Prostate gland (tissue), 2 donors: ENCODE measurements around the gene RABL3. TPM values are rescaled to one million over a fixed set of nuclear protein-coding genes. Genes with fewer than 3 reads are reported as not detected.

Experiments used
- DNase-seq: peaks from one replicate; pipeline ENCODE4 v3.0.0-alpha.2; 2019; ENCODE audit warnings: low spot score
- H3K27ac ChIP-seq, 2 donors: fragments of 200-600 bp; sonication (generic); 2 replicates each; pipeline ENCODE4 v1.5.1; 2017 to 2019
- H3K27me3 ChIP-seq: fragments of 200-600 bp; sonication (generic); replicated peaks from 2 replicates; pipeline ENCODE4 v1.5.1; 2019; ENCODE audit not compliant: insufficient read depth
- H3K36me3 ChIP-seq, 2 donors: fragments of 200-600 bp; sonication (generic); 1 replicate in 1 of 2; 2 replicates in 1 of 2; pipeline versions ENCODE4 v1.5.1 to v1.8.1; 2017 to 2019
- H3K4me1 ChIP-seq: fragments of 200-600 bp; sonication (generic); replicated peaks from 2 replicates; pipeline ENCODE4 v1.5.1; 2019
- H3K4me3 ChIP-seq, 2 donors: fragments of 200-600 bp; sonication (generic); 2 replicates each; pipeline ENCODE4 v1.5.1; 2017 to 2019
- H3K9me3 ChIP-seq: fragments of 200-600 bp; sonication (generic); 2 replicates; pipeline ENCODE4 v1.5.1; 2017
- POLR2A ChIP-seq: fragments of 450-650 bp; IDR thresholded peaks from one replicate; pipeline ENCODE4 v1.6.1; 2016; ENCODE audit warnings: antibody characterized with exemption, mild to moderate bottlenecking
- POLR2AphosphoS5 ChIP-seq: sonication (generic); formaldehyde crosslinking; IDR thresholded peaks from one replicate; pipeline ENCODE4 v1.6.1; 2017; ENCODE audit warnings: antibody characterized with exemption
- WGBS: methylation state at CpG from one replicate; pipeline ENCODE4 v1.1.5; 2018; 5-methylcytosine and 5-hydroxymethylcytosine counted together
- intact Hi-C: fragments of 100-400 bp; cut with DNase I; formaldehyde crosslinking; loops from one replicate; pipeline ENCODE4 v1.14.2; 2022
- total RNA-seq, 2 donors: library from RNA; depleted of rRNA; stranded (reverse); fragments of >200 nt; gene quantifications; one replicate each; pipeline ENCODE4 v1.1.0, GENCODE V29; 2016
- TF ChIP-seq, protein P1 (sequence below), 4 experiments: fragments of 200-600 bp in 2 of 4; fragments of 450-650 bp in 2 of 4; sonication (generic) in 2 of 4; IDR thresholded peaks; 1 replicate in 3 of 4; 2 replicates in 1 of 4; pipeline ENCODE4 v1.5.1; 2016 to 2019; ENCODE audit warnings: antibody characterized with exemption in 4 of 4, mild to moderate bottlenecking in 2 of 4, moderate library complexity in 2 of 4

RABL3 gene
- total RNA-seq, 2 donors from 2014 or later: 13.5 to 24.2 TPM

DNA sequence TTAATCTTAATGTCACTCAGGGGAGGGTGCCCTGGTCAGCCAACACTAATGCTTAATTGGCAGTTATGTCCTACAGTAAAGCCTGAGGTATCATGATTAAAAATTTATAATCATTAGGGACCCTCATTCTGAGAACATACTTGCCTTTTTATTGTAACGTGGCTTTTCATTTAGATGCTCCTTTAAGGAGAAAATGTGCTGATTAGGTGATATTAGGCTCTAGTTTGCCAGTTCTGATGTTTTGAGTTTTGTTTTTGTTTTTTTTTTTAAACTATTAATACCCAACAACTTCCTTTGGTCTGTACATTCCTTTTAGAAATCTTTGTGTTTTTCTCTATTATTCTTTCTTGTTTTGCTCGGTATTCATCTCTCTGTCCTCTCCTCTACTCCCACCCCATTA is 10.5 kb upstream of the RABL3 start:
- Histone ChIP-seq H3K4me3 (no peak overlapping the region), H3K9me3 (no peaks in the 10 kb centered on the region), H3K27me3 (no peaks in the 10 kb centered on the region), H3K4me1 (no peaks in the 10 kb centered on the region), H3K27ac (no peak overlapping the region), H3K36me3 (no peaks in the 10 kb centered on the region)
- intact Hi-C loops: no loop called here
- TF ChIP-seq POLR2A (no peak), POLR2AphosphoS5 (no peak)
- TF ChIP-seq, protein P1, sequence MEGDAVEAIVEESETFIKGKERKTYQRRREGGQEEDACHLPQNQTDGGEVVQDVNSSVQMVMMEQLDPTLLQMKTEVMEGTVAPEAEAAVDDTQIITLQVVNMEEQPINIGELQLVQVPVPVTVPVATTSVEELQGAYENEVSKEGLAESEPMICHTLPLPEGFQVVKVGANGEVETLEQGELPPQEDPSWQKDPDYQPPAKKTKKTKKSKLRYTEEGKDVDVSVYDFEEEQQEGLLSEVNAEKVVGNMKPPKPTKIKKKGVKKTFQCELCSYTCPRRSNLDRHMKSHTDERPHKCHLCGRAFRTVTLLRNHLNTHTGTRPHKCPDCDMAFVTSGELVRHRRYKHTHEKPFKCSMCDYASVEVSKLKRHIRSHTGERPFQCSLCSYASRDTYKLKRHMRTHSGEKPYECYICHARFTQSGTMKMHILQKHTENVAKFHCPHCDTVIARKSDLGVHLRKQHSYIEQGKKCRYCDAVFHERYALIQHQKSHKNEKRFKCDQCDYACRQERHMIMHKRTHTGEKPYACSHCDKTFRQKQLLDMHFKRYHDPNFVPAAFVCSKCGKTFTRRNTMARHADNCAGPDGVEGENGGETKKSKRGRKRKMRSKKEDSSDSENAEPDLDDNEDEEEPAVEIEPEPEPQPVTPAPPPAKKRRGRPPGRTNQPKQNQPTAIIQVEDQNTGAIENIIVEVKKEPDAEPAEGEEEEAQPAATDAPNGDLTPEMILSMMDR (IDR thresholded peaks at IDR 0.05): no peak
- WGBS: 97% methylated on average over 2 of the region's 2 CpGs
- no peak for DNase-seq

DNA sequence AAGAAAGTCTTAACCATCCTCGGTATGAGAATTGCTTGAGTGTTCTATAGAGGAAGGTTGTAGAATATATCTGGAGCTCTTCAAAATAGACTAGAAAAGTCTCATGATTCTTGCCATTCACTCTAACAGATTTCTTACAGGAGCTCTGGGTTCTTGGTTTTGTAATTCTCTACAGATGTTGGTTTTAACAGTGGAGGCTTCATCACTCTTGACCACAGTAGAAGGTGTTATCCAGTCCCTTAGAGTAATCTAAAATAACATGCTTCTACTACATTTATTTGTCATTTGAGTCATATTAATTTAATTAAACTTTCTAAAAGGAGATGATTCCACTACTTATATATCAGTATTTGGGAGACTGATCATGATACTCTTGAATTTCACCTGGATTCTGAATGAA is 9.9 kb upstream of the RABL3 start:
- no peak overlapping the region for H3K4me3 ChIP-seq
- TF ChIP-seq POLR2AphosphoS5 (no peak), POLR2A (no peak)
- TF ChIP-seq, protein P1 (IDR thresholded peaks at IDR 0.05): no peak
- no peaks in the 10 kb centered on the region for H3K36me3 ChIP-seq
- DNase-seq: no peak
- 98% methylated on average over 1 of the region's 1 CpG for WGBS
- no peaks in the 10 kb centered on the region for H3K27me3 ChIP-seq
- no peaks in the 10 kb centered on the region for H3K9me3 ChIP-seq
- intact Hi-C loops: no loop called here
- H3K4me1 ChIP-seq: no peaks in the 10 kb centered on the region
- H3K27ac ChIP-seq: no peak overlapping the region

DNA sequence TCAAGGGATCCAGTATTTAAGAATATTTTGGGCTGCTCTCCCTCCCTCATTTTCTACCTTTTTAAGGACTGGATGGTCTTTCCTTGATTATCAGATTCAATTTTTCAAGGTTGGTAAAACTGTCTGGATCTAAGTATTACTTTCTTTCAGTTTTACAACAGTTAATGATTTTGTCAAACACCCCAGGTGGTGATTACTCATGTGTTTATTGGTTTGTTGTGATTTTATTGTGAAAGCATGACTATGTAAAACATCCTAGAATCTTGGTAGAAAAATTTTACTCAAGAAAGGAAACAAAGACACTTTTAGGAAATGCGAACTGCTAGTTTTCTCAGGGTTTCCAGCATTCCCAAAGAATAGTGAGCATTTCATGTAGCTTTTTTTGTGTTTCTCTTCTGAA is 7.5 kb upstream of the RABL3 start:
- no peak overlapping the region for H3K27ac ChIP-seq
- DNase-seq: no peak
- intact Hi-C loops: loop anchor here (10.0 kb wide), 1 partner anchor 155 kb away; the partner anchor contains the start of gene NDUFB4
- no peaks in the 10 kb centered on the region for H3K27me3 ChIP-seq
- no peaks in the 10 kb centered on the region for H3K9me3 ChIP-seq
- H3K4me1 ChIP-seq: no peaks in the 10 kb centered on the region
- no peaks in the 10 kb centered on the region for H3K36me3 ChIP-seq
- H3K4me3 ChIP-seq: no peak overlapping the region
- 93% methylated on average over 1 of the region's 1 CpG for WGBS
- TF ChIP-seq POLR2A (no peak), POLR2AphosphoS5 (no peak)
- TF ChIP-seq, protein P1 (IDR thresholded peaks at IDR 0.05): no peak

DNA sequence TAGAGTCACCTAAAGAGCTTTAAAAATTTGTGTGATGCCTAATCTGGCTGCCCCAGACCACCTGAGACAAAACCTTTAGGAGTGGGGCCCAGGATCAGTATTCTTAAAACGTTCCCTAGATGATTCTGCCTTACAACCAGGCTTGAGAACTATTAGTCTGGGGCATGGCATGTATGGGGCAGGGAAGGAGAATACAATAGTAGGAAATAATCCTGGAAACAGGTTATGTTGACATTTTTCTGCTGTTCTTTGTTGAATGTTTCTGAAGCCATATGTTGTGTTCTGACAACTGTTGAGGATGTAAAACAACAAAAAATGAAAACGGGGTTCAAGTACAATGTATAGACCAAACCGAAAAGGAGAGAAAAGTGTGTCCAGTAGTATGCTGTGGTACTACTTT is 3.1 kb upstream of the RABL3 start:
- no peak overlapping the region for H3K27ac ChIP-seq
- WGBS: 79% methylated on average over 3 of the region's 3 CpGs
- no peaks in the 10 kb centered on the region for H3K27me3 ChIP-seq
- DNase-seq: no peak
- peaks cover 4% of the 10 kb centered on the region for H3K4me1 ChIP-seq
- H3K4me3 ChIP-seq: no peak overlapping the region
- intact Hi-C loops: loop anchor here (10.0 kb wide), 1 partner anchor 151 kb away; the partner anchor contains the start of gene NDUFB4
- no peaks in the 10 kb centered on the region for H3K36me3 ChIP-seq
- no peaks in the 10 kb centered on the region for H3K9me3 ChIP-seq
- TF ChIP-seq POLR2A (no peak), POLR2AphosphoS5 (no peak)
- TF ChIP-seq, protein P1 (IDR thresholded peaks at IDR 0.05): no peak

DNA sequence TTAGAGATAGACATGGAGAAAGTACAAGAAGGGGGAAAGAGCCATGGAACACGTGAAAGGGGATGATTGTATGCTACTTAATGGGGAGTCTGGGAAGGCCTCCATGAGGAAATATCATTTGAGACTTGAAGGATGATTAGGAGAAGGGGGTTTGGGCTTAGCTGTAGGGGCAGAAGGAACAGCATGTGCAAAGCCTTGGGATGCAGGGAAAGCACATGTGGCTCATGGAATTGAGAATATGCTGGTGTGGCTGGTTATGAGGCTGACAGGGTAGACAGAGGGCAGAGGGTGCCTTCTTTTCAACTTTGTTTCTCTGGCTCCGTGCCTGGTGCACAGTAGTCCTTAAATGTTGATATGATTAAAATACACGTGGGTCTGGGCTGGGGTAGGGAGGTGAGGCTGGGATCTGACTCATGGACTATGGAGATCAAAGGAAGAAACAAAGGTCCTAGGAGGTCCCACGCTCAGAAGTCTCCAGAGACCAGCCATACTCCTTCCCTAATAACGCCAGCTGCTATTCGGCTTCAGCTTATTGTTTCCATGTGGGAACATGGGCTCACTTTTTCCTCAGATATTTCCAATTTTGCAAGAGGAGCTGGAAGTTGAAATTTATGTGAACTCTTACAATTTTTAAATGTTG is 1.4 kb upstream of the RABL3 start:
- intact Hi-C loops: loop anchor here (5.0 to 10.0 kb wide), 2 partner anchors 149 to 164 kb away; partner anchors contain the start of genes NDUFB4 and STXBP5L
- 52% methylated on average over 6 of the region's 6 CpGs for WGBS
- Histone ChIP-seq H3K27me3 (no peaks in the 10 kb centered on the region), H3K27ac (peak overlapping the region; percentile 97), H3K4me1 (peaks cover 4% of the 10 kb centered on the region), H3K9me3 (no peaks in the 10 kb centered on the region), H3K36me3 (no peaks in the 10 kb centered on the region), H3K4me3 (peak overlapping the region; percentile 76 to 90)
- DNase-seq: no peak
- TF ChIP-seq, protein P1 (IDR thresholded peaks at IDR 0.05): no peak
- TF ChIP-seq POLR2A (no peak), POLR2AphosphoS5 (no peak)
